ENCODE results near the gene PLIN3.
"Not testable (repeated sequence)": the region's sequence is repeated elsewhere in the genome, so short reads cannot be mapped to it uniquely, and the experiment has no call there.

DNA sequence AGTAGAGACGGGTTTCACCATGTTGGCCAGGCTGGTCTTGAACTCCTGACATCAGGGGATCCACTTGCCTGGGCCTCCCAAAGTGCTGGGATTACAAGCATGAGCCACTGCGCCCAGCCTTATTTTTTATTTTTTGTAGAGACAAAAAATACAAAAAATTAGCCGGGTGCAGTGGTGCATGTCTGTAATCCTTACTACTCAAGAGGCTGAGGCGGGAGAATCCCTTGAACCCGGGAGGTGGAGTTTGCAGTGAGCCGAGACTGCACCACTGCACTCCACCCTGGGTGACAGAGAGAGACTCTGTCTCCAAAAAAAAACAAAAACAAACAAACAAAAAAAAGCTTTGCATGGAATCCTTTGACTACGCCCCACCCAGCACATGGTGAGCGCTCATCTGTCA is 14.0 kb downstream of the PLIN3 start:
- TF ChIP-seq, protein P1, sequence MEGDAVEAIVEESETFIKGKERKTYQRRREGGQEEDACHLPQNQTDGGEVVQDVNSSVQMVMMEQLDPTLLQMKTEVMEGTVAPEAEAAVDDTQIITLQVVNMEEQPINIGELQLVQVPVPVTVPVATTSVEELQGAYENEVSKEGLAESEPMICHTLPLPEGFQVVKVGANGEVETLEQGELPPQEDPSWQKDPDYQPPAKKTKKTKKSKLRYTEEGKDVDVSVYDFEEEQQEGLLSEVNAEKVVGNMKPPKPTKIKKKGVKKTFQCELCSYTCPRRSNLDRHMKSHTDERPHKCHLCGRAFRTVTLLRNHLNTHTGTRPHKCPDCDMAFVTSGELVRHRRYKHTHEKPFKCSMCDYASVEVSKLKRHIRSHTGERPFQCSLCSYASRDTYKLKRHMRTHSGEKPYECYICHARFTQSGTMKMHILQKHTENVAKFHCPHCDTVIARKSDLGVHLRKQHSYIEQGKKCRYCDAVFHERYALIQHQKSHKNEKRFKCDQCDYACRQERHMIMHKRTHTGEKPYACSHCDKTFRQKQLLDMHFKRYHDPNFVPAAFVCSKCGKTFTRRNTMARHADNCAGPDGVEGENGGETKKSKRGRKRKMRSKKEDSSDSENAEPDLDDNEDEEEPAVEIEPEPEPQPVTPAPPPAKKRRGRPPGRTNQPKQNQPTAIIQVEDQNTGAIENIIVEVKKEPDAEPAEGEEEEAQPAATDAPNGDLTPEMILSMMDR (IDR thresholded peaks at IDR 0.05) = not testable (repeated sequence)
- TF ChIP-seq POLR2AphosphoS5 (IDR thresholded peaks at IDR 0.05; ENCODE audit: low read depth, low read length); TCF7L2 (IDR thresholded peaks at IDR 0.05; ENCODE audit: low read depth, low read length); SIN3A (IDR thresholded peaks at IDR 0.05; ENCODE audit: borderline replicate concordance, insufficient read depth, low read depth, low read length): not testable (repeated sequence)
- TF ChIP-seq, protein P2, sequence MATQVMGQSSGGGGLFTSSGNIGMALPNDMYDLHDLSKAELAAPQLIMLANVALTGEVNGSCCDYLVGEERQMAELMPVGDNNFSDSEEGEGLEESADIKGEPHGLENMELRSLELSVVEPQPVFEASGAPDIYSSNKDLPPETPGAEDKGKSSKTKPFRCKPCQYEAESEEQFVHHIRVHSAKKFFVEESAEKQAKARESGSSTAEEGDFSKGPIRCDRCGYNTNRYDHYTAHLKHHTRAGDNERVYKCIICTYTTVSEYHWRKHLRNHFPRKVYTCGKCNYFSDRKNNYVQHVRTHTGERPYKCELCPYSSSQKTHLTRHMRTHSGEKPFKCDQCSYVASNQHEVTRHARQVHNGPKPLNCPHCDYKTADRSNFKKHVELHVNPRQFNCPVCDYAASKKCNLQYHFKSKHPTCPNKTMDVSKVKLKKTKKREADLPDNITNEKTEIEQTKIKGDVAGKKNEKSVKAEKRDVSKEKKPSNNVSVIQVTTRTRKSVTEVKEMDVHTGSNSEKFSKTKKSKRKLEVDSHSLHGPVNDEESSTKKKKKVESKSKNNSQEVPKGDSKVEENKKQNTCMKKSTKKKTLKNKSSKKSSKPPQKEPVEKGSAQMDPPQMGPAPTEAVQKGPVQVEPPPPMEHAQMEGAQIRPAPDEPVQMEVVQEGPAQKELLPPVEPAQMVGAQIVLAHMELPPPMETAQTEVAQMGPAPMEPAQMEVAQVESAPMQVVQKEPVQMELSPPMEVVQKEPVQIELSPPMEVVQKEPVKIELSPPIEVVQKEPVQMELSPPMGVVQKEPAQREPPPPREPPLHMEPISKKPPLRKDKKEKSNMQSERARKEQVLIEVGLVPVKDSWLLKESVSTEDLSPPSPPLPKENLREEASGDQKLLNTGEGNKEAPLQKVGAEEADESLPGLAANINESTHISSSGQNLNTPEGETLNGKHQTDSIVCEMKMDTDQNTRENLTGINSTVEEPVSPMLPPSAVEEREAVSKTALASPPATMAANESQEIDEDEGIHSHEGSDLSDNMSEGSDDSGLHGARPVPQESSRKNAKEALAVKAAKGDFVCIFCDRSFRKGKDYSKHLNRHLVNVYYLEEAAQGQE (IDR thresholded peaks at IDR 0.05; ENCODE audit: insufficient read depth in 1 of 2, low read depth in 2 of 2, low read length in 1 of 2) = not testable (repeated sequence)

Data from Panc1 (cell line).